ENCODE measurements around the gene ACER3. TPM values are rescaled to one million over a fixed set of nuclear protein-coding genes. Genes with fewer than 3 reads are reported as not detected.
"Not testable (repeated sequence)": the region's sequence is repeated elsewhere in the genome, so short reads cannot be mapped to it uniquely, and the experiment has no call there.

The ACER3 gene
- total RNA-seq, 1 donor from 2014 or later: 27.6 TPM

GRCh38 chr11:77056814-77057402, 196.2 kb downstream of the ACER3 start:
- DNase-seq (ENCODE audit: low read depth): no peak
- TF ChIP-seq CTCF (IDR thresholded peaks at IDR 0.05; ENCODE audit: insufficient read depth, low read length, poor library complexity, severe bottlenecking): no peak
- Histone ChIP-seq H3K27me3 (ENCODE audit: control insufficient read depth, insufficient read depth, low read length) (no peaks in the 10 kb centered on the region), H3K4me3 (ENCODE audit: low read depth, low read length) (no peak overlapping the region), H3K36me3 (ENCODE audit: control insufficient read depth, insufficient read depth, low read length) (no peaks in the 10 kb centered on the region)

- no peaks in the 10 kb centered on the region for H3K27me3 ChIP-seq (ENCODE audit: control insufficient read depth, insufficient read depth, low read length)
- DNase-seq (ENCODE audit: low read depth): no peak
- no peak overlapping the region for H3K4me3 ChIP-seq (ENCODE audit: low read depth, low read length)
- no peaks in the 10 kb centered on the region for H3K36me3 ChIP-seq (ENCODE audit: control insufficient read depth, insufficient read depth, low read length)
- TF ChIP-seq CTCF (IDR thresholded peaks at IDR 0.05; ENCODE audit: insufficient read depth, low read length, poor library complexity, severe bottlenecking): no peak
Observed at GRCh38 chr11:77057938-77058474, 197.3 kb downstream of the ACER3 start.

GRCh38 chr11:77058900-77059299, 198.2 kb downstream of the ACER3 start:
- TF ChIP-seq CTCF (IDR thresholded peaks at IDR 0.05; ENCODE audit: insufficient read depth, low read length, poor library complexity, severe bottlenecking): no peak
- no peak overlapping the region for H3K4me3 ChIP-seq (ENCODE audit: low read depth, low read length)
- DNase-seq (ENCODE audit: low read depth): no peak

GRCh38 chr11:77059806-77060205, 199.1 kb downstream of the ACER3 start:
- no peak for DNase-seq (ENCODE audit: low read depth)

More at GRCh38 chr11:77058900-77059299, 198.2 kb downstream of the ACER3 start:
- H3K27me3 ChIP-seq (ENCODE audit: control insufficient read depth, insufficient read depth, low read length): no peaks in the 10 kb centered on the region
- no peaks in the 10 kb centered on the region for H3K36me3 ChIP-seq (ENCODE audit: control insufficient read depth, insufficient read depth, low read length)

GRCh38 chr11:77060234-77060633, 199.5 kb downstream of the ACER3 start:
- Histone ChIP-seq H3K4me3 (ENCODE audit: low read depth, low read length) (no peak overlapping the region), H3K36me3 (ENCODE audit: control insufficient read depth, insufficient read depth, low read length) (no peaks in the 10 kb centered on the region), H3K27me3 (ENCODE audit: control insufficient read depth, insufficient read depth, low read length) (no peaks in the 10 kb centered on the region)
- DNase-seq (ENCODE audit: low read depth): no peak
- TF ChIP-seq CTCF (IDR thresholded peaks at IDR 0.05; ENCODE audit: insufficient read depth, low read length, poor library complexity, severe bottlenecking): no peak

More at GRCh38 chr11:77059806-77060205, 199.1 kb downstream of the ACER3 start:
- H3K36me3 ChIP-seq (ENCODE audit: control insufficient read depth, insufficient read depth, low read length): no peaks in the 10 kb centered on the region
- H3K27me3 ChIP-seq (ENCODE audit: control insufficient read depth, insufficient read depth, low read length): no peaks in the 10 kb centered on the region
- H3K4me3 ChIP-seq (ENCODE audit: low read depth, low read length): no peak overlapping the region
- TF ChIP-seq CTCF (IDR thresholded peaks at IDR 0.05; ENCODE audit: insufficient read depth, low read length, poor library complexity, severe bottlenecking): no peak

- not testable (repeated sequence) for H3K4me3 ChIP-seq (ENCODE audit: low read depth, low read length); H3K27me3 ChIP-seq (ENCODE audit: control insufficient read depth, insufficient read depth, low read length); H3K36me3 ChIP-seq (ENCODE audit: control insufficient read depth, insufficient read depth, low read length); DNase-seq (ENCODE audit: low read depth)
Observed at GRCh38 chr11:77061258-77061657, 200.5 kb downstream of the ACER3 start.
